HepG2 (cell line): ENCODE data around the gene PIP5KL1. TPM values are rescaled to one million over a fixed set of nuclear protein-coding genes. Genes with fewer than 3 reads are reported as not detected.

Source experiments
- FOXJ3 ChIP-seq: sonication (generic); formaldehyde crosslinking; IDR thresholded peaks from 2 replicates; pipeline ENCODE4 v1.4.0; 2020; ENCODE audit warnings: missing genetic modification reagents, mild to moderate bottlenecking, borderline replicate concordance
- GFI1 ChIP-seq: sonication (generic); formaldehyde crosslinking; IDR thresholded peaks from 2 replicates; pipeline ENCODE4 v1.5.0; 2020; ENCODE audit warnings: missing genetic modification reagents, mild to moderate bottlenecking, borderline replicate concordance
- HIVEP1 ChIP-seq: sonication (generic); formaldehyde crosslinking; IDR thresholded peaks from 2 replicates; pipeline ENCODE4 v1.4.0; 2020; ENCODE audit warnings: mild to moderate bottlenecking, missing genetic modification reagents
- IKZF4 ChIP-seq: sonication (generic); formaldehyde crosslinking; IDR thresholded peaks from 2 replicates; pipeline ENCODE4 v1.5.1; 2020; ENCODE audit warnings: borderline replicate concordance, mild to moderate bottlenecking, low read depth, missing genetic modification reagents; ENCODE audit errors: not compliant biosample characterization
- MIER3 ChIP-seq: IDR thresholded peaks from 2 replicates; pipeline ENCODE4 v1.6.1; 2016; ENCODE audit warnings: missing compliant biosample characterization, borderline replicate concordance
- SUZ12 ChIP-seq: fragments of 150-350 bp; IDR thresholded peaks from 2 replicates; pipeline ENCODE4 v1.6.1; 2014; ENCODE audit warnings: low read depth, low read length
- ZNF160 ChIP-seq: sonication (generic); formaldehyde crosslinking; IDR thresholded peaks from 2 replicates; pipeline ENCODE4 v1.8.0; 2022; ENCODE audit warnings: mild to moderate bottlenecking, inconsistent platforms, missing genetic modification reagents
- ZNF317 ChIP-seq: sonication (generic); formaldehyde crosslinking; IDR thresholded peaks from 2 replicates; pipeline ENCODE4 v1.5.0; 2020; ENCODE audit warnings: mild to moderate bottlenecking, missing genetic modification reagents
- ZNF670 ChIP-seq: sonication (generic); formaldehyde crosslinking; IDR thresholded peaks from 2 replicates; pipeline ENCODE4 v1.8.0; 2022; ENCODE audit warnings: mild to moderate bottlenecking, missing genetic modification reagents, borderline replicate concordance
- ZNF746 ChIP-seq: sonication (generic); formaldehyde crosslinking; IDR thresholded peaks from 2 replicates; pipeline ENCODE4 v1.8.0; 2022; ENCODE audit warnings: mild to moderate bottlenecking, missing genetic modification reagents
- polyA plus RNA-seq, 8 experiments: library from polyadenylated mRNA; depleted of rRNA in 3 of 8; stranded (reverse) in 7 of 8; unstranded in 1 of 8; fragments of >200 nt; fragmentation: Illumina TruSeq in 4 of 8; extraction: Trizol in 4 of 8; gene quantifications; 2 replicates each; pipeline versions ENCODE4 v1.2.1 to v1.2.3, GENCODE V29; 2011 to 2016; ENCODE audit warnings: low read depth in 4 of 8, missing spikeins in 1 of 8, mixed read lengths in 1 of 8; ENCODE audit not compliant: insufficient read depth in 1 of 8
- total RNA-seq, 5 experiments: library from RNA; depleted of rRNA; stranded (reverse); fragments of >200 nt; fragmentation: Illumina TruSeq; extraction: Trizol; gene quantifications; 2 replicates each; pipeline ENCODE4 v1.2.3, GENCODE V29; 2016; ENCODE audit warnings: low read depth in 1 of 5
- TF ChIP-seq, protein P1 (sequence below): sonication (generic); formaldehyde crosslinking; IDR thresholded peaks from 2 replicates; pipeline ENCODE4 v1.4.0; 2020; ENCODE audit warnings: missing genetic modification reagents
- TF ChIP-seq, protein P2 (sequence below): sonication (generic); formaldehyde crosslinking; IDR thresholded peaks from 2 replicates; pipeline ENCODE4 v1.4.0; 2020; ENCODE audit warnings: missing genetic modification reagents
- TF ChIP-seq, protein P3 (sequence below): sonication (generic); formaldehyde crosslinking; IDR thresholded peaks from 2 replicates; pipeline ENCODE4 v1.4.0; 2020; ENCODE audit warnings: missing genetic modification reagents, borderline replicate concordance
- TF ChIP-seq, protein P4 (sequence below): IDR thresholded peaks from 2 replicates; pipeline ENCODE4 v1.6.1; 2016; ENCODE audit warnings: low read depth, missing genetic modification reagents, missing compliant biosample characterization
- TF ChIP-seq, protein P5 (sequence below): IDR thresholded peaks from 2 replicates; pipeline ENCODE4 v1.6.1; 2016; ENCODE audit warnings: mild to moderate bottlenecking, missing biosample characterization, missing genetic modification reagents

The PIP5KL1 gene
- total and polyA plus RNA-seq, 2 of the 13 experiments (the other 11 are each of a cell fraction or from before 2014, with no cell fraction given), result 0.20 to 0.49 TPM

DNA sequence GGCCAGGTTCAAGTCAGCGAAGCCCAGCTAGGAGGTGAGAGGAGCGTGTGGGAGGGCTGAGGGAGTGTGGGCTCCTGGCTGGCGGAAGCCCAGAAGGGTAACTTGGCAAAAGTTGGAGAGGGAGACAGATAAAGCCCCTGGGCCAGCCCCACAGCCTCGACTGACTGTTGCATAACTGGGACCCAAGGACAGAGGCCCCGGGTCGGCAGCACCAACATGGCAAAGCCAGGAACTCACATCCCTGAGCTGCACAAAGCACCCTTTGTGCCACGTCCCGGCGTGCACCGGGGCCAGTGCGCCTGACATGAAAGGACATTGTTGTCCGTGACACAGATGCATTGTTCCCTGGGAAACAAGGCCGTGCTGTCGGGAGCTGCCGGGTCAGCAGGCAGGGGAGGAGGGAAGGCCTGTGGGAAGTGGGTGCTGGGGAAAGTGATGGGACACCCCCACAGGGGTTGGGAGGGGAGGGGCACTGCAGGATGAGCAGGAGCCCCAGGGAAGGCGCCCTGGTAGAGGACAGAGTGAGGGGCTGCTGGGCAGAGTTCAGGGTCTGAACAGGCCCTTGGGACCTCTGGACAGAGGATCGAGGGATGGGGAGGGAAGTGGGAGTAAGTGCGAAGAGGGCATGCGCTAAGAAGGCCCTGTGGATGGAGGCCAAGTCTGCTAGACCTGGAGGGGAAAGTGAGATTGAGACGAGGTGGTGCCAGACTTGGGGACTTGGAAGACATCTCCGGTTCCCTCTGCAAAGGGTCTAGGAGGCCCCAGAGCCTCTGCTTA lies 20.1 kb upstream of the PIP5KL1 start (continued):
- no peak; the same call in 1 of the 2 replicates for TF ChIP-seq ZNF670
- TF ChIP-seq, protein P1, sequence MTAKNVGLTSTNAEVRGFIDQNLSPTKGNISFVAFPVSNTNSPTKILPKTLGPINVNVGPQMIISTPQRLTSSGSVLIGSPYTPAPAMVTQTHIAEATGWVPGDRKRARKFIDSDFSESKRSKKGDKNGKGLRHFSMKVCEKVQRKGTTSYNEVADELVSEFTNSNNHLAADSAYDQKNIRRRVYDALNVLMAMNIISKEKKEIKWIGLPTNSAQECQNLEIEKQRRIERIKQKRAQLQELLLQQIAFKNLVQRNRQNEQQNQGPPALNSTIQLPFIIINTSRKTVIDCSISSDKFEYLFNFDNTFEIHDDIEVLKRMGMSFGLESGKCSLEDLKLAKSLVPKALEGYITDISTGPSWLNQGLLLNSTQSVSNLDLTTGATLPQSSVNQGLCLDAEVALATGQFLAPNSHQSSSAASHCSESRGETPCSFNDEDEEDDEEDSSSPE (CRISPR knock-in tag), result peak; percentile 63
- peak; percentile 85; the same call in 1 of the 2 replicates for TF ChIP-seq ZNF317 (CRISPR knock-in tag)
- peak; percentile 44 for TF ChIP-seq SUZ12
- TF ChIP-seq FOXJ3, result peak; percentile 83; the same call in 1 of the 2 replicates
- TF ChIP-seq GFI1, result no peak; the same call in 1 of the 2 replicates
- TF ChIP-seq ZNF746 (CRISPR knock-in tag), result peak; percentile 97
- 0 out of 2 replicates have a peak, but pooled peaks have one; percentile 24 for TF ChIP-seq ZNF160 (CRISPR knock-in tag)
- TF ChIP-seq MIER3 (CRISPR knock-in tag), result peak; percentile 44; the same call in 1 of the 2 replicates
- TF ChIP-seq, protein P2, sequence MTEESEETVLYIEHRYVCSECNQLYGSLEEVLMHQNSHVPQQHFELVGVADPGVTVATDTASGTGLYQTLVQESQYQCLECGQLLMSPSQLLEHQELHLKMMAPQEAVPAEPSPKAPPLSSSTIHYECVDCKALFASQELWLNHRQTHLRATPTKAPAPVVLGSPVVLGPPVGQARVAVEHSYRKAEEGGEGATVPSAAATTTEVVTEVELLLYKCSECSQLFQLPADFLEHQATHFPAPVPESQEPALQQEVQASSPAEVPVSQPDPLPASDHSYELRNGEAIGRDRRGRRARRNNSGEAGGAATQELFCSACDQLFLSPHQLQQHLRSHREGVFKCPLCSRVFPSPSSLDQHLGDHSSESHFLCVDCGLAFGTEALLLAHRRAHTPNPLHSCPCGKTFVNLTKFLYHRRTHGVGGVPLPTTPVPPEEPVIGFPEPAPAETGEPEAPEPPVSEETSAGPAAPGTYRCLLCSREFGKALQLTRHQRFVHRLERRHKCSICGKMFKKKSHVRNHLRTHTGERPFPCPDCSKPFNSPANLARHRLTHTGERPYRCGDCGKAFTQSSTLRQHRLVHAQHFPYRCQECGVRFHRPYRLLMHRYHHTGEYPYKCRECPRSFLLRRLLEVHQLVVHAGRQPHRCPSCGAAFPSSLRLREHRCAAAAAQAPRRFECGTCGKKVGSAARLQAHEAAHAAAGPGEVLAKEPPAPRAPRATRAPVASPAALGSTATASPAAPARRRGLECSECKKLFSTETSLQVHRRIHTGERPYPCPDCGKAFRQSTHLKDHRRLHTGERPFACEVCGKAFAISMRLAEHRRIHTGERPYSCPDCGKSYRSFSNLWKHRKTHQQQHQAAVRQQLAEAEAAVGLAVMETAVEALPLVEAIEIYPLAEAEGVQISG (CRISPR knock-in tag), result peak; percentile 88
- TF ChIP-seq, protein P3, sequence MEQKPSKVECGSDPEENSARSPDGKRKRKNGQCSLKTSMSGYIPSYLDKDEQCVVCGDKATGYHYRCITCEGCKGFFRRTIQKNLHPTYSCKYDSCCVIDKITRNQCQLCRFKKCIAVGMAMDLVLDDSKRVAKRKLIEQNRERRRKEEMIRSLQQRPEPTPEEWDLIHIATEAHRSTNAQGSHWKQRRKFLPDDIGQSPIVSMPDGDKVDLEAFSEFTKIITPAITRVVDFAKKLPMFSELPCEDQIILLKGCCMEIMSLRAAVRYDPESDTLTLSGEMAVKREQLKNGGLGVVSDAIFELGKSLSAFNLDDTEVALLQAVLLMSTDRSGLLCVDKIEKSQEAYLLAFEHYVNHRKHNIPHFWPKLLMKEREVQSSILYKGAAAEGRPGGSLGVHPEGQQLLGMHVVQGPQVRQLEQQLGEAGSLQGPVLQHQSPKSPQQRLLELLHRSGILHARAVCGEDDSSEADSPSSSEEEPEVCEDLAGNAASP (CRISPR knock-in tag), result peak; percentile 89
- no peak for TF ChIP-seq IKZF4
- TF ChIP-seq, protein P4, sequence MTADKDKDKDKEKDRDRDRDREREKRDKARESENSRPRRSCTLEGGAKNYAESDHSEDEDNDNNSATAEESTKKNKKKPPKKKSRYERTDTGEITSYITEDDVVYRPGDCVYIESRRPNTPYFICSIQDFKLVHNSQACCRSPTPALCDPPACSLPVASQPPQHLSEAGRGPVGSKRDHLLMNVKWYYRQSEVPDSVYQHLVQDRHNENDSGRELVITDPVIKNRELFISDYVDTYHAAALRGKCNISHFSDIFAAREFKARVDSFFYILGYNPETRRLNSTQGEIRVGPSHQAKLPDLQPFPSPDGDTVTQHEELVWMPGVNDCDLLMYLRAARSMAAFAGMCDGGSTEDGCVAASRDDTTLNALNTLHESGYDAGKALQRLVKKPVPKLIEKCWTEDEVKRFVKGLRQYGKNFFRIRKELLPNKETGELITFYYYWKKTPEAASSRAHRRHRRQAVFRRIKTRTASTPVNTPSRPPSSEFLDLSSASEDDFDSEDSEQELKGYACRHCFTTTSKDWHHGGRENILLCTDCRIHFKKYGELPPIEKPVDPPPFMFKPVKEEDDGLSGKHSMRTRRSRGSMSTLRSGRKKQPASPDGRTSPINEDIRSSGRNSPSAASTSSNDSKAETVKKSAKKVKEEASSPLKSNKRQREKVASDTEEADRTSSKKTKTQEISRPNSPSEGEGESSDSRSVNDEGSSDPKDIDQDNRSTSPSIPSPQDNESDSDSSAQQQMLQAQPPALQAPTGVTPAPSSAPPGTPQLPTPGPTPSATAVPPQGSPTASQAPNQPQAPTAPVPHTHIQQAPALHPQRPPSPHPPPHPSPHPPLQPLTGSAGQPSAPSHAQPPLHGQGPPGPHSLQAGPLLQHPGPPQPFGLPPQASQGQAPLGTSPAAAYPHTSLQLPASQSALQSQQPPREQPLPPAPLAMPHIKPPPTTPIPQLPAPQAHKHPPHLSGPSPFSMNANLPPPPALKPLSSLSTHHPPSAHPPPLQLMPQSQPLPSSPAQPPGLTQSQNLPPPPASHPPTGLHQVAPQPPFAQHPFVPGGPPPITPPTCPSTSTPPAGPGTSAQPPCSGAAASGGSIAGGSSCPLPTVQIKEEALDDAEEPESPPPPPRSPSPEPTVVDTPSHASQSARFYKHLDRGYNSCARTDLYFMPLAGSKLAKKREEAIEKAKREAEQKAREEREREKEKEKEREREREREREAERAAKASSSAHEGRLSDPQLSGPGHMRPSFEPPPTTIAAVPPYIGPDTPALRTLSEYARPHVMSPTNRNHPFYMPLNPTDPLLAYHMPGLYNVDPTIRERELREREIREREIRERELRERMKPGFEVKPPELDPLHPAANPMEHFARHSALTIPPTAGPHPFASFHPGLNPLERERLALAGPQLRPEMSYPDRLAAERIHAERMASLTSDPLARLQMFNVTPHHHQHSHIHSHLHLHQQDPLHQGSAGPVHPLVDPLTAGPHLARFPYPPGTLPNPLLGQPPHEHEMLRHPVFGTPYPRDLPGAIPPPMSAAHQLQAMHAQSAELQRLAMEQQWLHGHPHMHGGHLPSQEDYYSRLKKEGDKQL, result peak; percentile 80
- peak; percentile 92; the same call in 1 of the 2 replicates for TF ChIP-seq HIVEP1 (CRISPR knock-in tag)
- TF ChIP-seq, protein P5, sequence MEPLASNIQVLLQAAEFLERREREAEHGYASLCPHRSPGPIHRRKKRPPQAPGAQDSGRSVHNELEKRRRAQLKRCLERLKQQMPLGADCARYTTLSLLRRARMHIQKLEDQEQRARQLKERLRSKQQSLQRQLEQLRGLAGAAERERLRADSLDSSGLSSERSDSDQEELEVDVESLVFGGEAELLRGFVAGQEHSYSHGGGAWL (CRISPR knock-in tag), result no peak
